22Rv1 (cell line): ENCODE measurements around the gene ASPSCR1.

Experiments used
- ZFX ChIP-seq: fragments of 450-650 bp; IDR thresholded peaks from 2 replicates; pipeline ENCODE4 v1.6.1; 2017; ENCODE audit warnings: antibody characterized with exemption, borderline replicate concordance
- TF ChIP-seq, protein P1 (sequence below): fragments of 450-650 bp; IDR thresholded peaks from 2 replicates; pipeline ENCODE4 v1.5.1; 2017; ENCODE audit warnings: mild to moderate bottlenecking

DNA sequence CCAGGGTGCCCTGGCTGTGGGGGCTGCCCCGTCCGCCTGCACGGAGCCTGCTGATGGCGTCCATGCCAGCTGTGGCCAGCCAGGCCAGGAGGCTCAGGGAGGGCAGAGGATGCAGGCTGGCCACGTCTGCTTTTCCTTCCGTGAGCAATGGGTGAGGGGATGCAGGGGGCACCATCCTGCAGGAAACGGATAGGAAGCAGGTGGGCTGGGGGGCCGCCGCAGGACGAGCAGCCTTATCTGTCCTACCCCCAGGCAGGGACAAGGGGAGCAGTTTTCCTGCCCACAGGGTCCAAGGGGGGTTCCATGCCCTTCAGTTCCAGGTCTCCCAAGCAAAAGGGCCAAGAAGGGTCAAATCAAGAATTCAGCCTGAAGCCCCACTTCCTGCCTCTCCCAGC lies 81.4 kb downstream of the ASPSCR1 start:
- TF ChIP-seq, protein P1, sequence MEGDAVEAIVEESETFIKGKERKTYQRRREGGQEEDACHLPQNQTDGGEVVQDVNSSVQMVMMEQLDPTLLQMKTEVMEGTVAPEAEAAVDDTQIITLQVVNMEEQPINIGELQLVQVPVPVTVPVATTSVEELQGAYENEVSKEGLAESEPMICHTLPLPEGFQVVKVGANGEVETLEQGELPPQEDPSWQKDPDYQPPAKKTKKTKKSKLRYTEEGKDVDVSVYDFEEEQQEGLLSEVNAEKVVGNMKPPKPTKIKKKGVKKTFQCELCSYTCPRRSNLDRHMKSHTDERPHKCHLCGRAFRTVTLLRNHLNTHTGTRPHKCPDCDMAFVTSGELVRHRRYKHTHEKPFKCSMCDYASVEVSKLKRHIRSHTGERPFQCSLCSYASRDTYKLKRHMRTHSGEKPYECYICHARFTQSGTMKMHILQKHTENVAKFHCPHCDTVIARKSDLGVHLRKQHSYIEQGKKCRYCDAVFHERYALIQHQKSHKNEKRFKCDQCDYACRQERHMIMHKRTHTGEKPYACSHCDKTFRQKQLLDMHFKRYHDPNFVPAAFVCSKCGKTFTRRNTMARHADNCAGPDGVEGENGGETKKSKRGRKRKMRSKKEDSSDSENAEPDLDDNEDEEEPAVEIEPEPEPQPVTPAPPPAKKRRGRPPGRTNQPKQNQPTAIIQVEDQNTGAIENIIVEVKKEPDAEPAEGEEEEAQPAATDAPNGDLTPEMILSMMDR = no peak
- no peak for TF ChIP-seq ZFX
